ENCODE measurements around the gene CYP1A2.

CYP1A2 gene

DNA sequence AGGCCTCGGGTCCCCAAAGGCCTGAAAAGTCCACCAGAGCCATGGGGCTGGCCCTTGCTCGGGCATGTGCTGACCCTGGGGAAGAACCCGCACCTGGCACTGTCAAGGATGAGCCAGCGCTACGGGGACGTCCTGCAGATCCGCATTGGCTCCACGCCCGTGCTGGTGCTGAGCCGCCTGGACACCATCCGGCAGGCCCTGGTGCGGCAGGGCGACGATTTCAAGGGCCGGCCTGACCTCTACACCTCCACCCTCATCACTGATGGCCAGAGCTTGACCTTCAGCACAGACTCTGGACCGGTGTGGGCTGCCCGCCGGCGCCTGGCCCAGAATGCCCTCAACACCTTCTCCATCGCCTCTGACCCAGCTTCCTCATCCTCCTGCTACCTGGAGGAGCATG lies 1.2 kb downstream of the CYP1A2 start:
- ChIA-PET POLR2A (no interaction called here), CTCF (interaction anchor here (1.6 to 6.0 kb wide), 2 partner anchors 20 to 38 kb away, joined by 4 to 45 read pairs; no protein-coding TSS in a partner anchor)
- H3K36me3 ChIP-seq (ENCODE audit: control insufficient read depth in 2 of 2, insufficient read depth in 1 of 2, low read length in 2 of 2), result no peaks in the 10 kb centered on the region; a peak in 1 of 3 replicates
- TF ChIP-seq, protein P1, sequence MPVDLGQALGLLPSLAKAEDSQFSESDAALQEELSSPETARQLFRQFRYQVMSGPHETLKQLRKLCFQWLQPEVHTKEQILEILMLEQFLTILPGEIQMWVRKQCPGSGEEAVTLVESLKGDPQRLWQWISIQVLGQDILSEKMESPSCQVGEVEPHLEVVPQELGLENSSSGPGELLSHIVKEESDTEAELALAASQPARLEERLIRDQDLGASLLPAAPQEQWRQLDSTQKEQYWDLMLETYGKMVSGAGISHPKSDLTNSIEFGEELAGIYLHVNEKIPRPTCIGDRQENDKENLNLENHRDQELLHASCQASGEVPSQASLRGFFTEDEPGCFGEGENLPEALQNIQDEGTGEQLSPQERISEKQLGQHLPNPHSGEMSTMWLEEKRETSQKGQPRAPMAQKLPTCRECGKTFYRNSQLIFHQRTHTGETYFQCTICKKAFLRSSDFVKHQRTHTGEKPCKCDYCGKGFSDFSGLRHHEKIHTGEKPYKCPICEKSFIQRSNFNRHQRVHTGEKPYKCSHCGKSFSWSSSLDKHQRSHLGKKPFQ (tag by site-specific recombination; IDR thresholded peaks at IDR 0.05), result no peak
- TF ChIP-seq ZNF571 (tag by site-specific recombination; IDR thresholded peaks at IDR 0.05) (no peak), BCL11A (tag by site-specific recombination; IDR thresholded peaks at IDR 0.05; ENCODE audit: low read depth) (no peak), ZNF76 (tag by site-specific recombination; IDR thresholded peaks at IDR 0.05; ENCODE audit: borderline replicate concordance, low read depth) (no peak), ZNF121 (tag by site-specific recombination; IDR thresholded peaks at IDR 0.05) (no peak)
- TF ChIP-seq, protein P2, sequence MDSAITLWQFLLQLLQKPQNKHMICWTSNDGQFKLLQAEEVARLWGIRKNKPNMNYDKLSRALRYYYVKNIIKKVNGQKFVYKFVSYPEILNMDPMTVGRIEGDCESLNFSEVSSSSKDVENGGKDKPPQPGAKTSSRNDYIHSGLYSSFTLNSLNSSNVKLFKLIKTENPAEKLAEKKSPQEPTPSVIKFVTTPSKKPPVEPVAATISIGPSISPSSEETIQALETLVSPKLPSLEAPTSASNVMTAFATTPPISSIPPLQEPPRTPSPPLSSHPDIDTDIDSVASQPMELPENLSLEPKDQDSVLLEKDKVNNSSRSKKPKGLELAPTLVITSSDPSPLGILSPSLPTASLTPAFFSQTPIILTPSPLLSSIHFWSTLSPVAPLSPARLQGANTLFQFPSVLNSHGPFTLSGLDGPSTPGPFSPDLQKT (IDR thresholded peaks at IDR 0.05; ENCODE audit: borderline replicate concordance, low read depth, low read length), result no peak
- TF ChIP-seq, protein P3, sequence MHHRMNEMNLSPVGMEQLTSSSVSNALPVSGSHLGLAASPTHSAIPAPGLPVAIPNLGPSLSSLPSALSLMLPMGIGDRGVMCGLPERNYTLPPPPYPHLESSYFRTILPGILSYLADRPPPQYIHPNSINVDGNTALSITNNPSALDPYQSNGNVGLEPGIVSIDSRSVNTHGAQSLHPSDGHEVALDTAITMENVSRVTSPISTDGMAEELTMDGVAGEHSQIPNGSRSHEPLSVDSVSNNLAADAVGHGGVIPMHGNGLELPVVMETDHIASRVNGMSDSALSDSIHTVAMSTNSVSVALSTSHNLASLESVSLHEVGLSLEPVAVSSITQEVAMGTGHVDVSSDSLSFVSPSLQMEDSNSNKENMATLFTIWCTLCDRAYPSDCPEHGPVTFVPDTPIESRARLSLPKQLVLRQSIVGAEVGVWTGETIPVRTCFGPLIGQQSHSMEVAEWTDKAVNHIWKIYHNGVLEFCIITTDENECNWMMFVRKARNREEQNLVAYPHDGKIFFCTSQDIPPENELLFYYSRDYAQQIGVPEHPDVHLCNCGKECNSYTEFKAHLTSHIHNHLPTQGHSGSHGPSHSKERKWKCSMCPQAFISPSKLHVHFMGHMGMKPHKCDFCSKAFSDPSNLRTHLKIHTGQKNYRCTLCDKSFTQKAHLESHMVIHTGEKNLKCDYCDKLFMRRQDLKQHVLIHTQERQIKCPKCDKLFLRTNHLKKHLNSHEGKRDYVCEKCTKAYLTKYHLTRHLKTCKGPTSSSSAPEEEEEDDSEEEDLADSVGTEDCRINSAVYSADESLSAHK (tag by site-specific recombination; IDR thresholded peaks at IDR 0.05), result no peak
- TF ChIP-seq, protein P4, sequence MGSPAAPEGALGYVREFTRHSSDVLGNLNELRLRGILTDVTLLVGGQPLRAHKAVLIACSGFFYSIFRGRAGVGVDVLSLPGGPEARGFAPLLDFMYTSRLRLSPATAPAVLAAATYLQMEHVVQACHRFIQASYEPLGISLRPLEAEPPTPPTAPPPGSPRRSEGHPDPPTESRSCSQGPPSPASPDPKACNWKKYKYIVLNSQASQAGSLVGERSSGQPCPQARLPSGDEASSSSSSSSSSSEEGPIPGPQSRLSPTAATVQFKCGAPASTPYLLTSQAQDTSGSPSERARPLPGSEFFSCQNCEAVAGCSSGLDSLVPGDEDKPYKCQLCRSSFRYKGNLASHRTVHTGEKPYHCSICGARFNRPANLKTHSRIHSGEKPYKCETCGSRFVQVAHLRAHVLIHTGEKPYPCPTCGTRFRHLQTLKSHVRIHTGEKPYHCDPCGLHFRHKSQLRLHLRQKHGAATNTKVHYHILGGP (tag by site-specific recombination; IDR thresholded peaks at IDR 0.05), result no peak
- H3K27ac ChIP-seq (ENCODE audit: extremely low read depth, low read depth, low read length), result no peak overlapping the region
- H3K4me3 ChIP-seq (ENCODE audit: low read depth, low read length), result no peak overlapping the region
- no peaks in the 10 kb centered on the region for H3K9me3 ChIP-seq (ENCODE audit: control insufficient read depth, insufficient read depth, low read depth, low read length)
- no peaks in the 10 kb centered on the region for H3K4me1 ChIP-seq (ENCODE audit: control insufficient read depth, insufficient read depth, low read length)

DNA sequence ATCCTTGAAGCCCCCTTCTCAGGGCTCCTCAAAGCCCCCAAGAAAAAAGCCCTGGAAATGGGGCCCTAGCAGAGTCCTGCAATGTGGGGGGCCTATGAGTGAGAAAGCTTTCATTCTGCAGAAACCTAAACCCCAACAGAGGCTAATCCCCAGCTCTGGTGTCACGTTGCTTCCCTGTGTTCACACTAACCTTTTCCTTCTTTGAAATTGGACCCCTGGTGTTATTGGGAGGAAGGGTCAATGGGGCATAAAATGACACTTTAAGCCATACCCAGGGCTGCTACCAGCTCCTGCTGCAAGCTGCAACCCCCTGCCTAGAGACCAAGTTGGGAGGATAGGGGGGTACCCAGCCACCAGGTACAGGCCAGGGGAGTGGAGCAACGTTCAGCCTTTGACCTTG lies 2.1 kb downstream of the CYP1A2 start:
- ChIA-PET POLR2A (no interaction called here), CTCF (interaction anchor here (0.5 to 6.0 kb wide), 4 partner anchors 19 to 715 kb away, joined by 3 to 45 read pairs (median 5); no protein-coding TSS in a partner anchor)
- Histone ChIP-seq H3K36me3 (ENCODE audit: control insufficient read depth in 2 of 2, insufficient read depth in 1 of 2, low read length in 2 of 2) (no peaks in the 10 kb centered on the region), H3K9me3 (ENCODE audit: control insufficient read depth, insufficient read depth, low read depth, low read length) (no peaks in the 10 kb centered on the region), H3K4me1 (ENCODE audit: control insufficient read depth, insufficient read depth, low read length) (no peaks in the 10 kb centered on the region), H3K27ac (ENCODE audit: extremely low read depth, low read depth, low read length) (no peak overlapping the region), H3K4me3 (ENCODE audit: low read depth, low read length) (no peak overlapping the region)
- TF ChIP-seq, protein P5, sequence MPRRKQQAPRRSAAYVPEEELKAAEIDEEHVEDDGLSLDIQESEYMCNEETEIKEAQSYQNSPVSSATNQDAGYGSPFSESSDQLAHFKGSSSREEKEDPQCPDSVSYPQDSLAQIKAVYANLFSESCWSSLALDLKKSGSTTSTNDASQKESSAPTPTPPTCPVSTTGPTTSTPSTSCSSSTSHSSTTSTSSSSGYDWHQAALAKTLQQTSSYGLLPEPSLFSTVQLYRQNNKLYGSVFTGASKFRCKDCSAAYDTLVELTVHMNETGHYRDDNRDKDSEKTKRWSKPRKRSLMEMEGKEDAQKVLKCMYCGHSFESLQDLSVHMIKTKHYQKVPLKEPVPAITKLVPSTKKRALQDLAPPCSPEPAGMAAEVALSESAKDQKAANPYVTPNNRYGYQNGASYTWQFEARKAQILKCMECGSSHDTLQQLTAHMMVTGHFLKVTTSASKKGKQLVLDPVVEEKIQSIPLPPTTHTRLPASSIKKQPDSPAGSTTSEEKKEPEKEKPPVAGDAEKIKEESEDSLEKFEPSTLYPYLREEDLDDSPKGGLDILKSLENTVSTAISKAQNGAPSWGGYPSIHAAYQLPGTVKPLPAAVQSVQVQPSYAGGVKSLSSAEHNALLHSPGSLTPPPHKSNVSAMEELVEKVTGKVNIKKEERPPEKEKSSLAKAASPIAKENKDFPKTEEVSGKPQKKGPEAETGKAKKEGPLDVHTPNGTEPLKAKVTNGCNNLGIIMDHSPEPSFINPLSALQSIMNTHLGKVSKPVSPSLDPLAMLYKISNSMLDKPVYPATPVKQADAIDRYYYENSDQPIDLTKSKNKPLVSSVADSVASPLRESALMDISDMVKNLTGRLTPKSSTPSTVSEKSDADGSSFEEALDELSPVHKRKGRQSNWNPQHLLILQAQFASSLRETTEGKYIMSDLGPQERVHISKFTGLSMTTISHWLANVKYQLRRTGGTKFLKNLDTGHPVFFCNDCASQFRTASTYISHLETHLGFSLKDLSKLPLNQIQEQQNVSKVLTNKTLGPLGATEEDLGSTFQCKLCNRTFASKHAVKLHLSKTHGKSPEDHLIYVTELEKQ (tag by site-specific recombination; IDR thresholded peaks at IDR 0.05; ENCODE audit: borderline replicate concordance), result no peak
- TF ChIP-seq GLIS1 (tag by site-specific recombination; IDR thresholded peaks at IDR 0.05), result peak; percentile 79
- TF ChIP-seq ZIC2 (tag by site-specific recombination; IDR thresholded peaks at IDR 0.05), result peak; percentile 80
- TF ChIP-seq TCF7L2 (IDR thresholded peaks at IDR 0.05; ENCODE audit: borderline replicate concordance, low read depth, low read length), result peak; percentile 17; the same call in 1 of the 2 replicates

All from HEK293 (cell line).